Ascending aorta (tissue), 2 donors: ENCODE results near the gene PTPRN2. TPM values are rescaled to one million over a fixed set of nuclear protein-coding genes. Genes with fewer than 3 reads are reported as not detected.

Experiments
- DNase-seq, 2 donors: peaks; one replicate each; pipeline ENCODE4 v3.0.0-alpha.2; 2019; ENCODE audit warnings: low spot score in 2 of 2
- H3K27ac ChIP-seq, 2 donors: fragments of 200-600 bp; sonication (generic); one replicate each; pipeline ENCODE4 v1.5.1; 2016 to 2017; ENCODE audit warnings: mild to moderate bottlenecking in 1 of 2
- H3K27me3 ChIP-seq: fragments of 200-600 bp; sonication (generic); one replicate; pipeline ENCODE4 v1.5.1; 2017
- H3K36me3 ChIP-seq, 2 donors: fragments of 200-600 bp; sonication (generic); one replicate each; pipeline ENCODE4 v1.5.1; 2016
- H3K4me1 ChIP-seq, 2 donors: fragments of 200-600 bp; sonication (generic); one replicate each; pipeline ENCODE4 v1.5.1; 2016 to 2017; ENCODE audit warnings: mild to moderate bottlenecking in 1 of 2
- H3K4me3 ChIP-seq, 2 donors: fragments of 200-600 bp; sonication (generic); one replicate each; pipeline ENCODE4 v1.5.1; 2016 to 2017; ENCODE audit warnings: mild to moderate bottlenecking in 1 of 2
- H3K9me3 ChIP-seq, 2 donors: fragments of 200-600 bp; sonication (generic); one replicate each; pipeline ENCODE4 v1.5.1; 2016
- CTCF ChIP-seq, 3 experiments: fragments of 200-600 bp in 2 of 3; fragments of 450-650 bp in 1 of 3; sonication (generic) in 2 of 3; IDR thresholded peaks; one replicate each; pipeline ENCODE4 v1.5.1; 2016 to 2019; ENCODE audit warnings: antibody characterized with exemption in 3 of 3, mild to moderate bottlenecking in 1 of 3, moderate library complexity in 1 of 3
- intact Hi-C: fragments of 100-400 bp; cut with DNase I; formaldehyde crosslinking; loops from one replicate; pipeline ENCODE4 v1.15.1; 2023
- total RNA-seq: library from RNA; depleted of rRNA; stranded (reverse); fragments of >200 nt; gene quantifications from one replicate; pipeline ENCODE4 v1.1.0, GENCODE V29; 2016

Gene PTPRN2
- total RNA-seq, 1 donor from 2014 or later, result 7.3 TPM

GRCh38 chr7:157547102-157547501, 1040.5 kb downstream of the PTPRN2 start:
- no peaks in the 10 kb centered on the region for H3K4me1 ChIP-seq
- intact Hi-C loops, result no loop called here
- H3K27me3 ChIP-seq, result no peaks in the 10 kb centered on the region
- no peak for TF ChIP-seq CTCF (IDR thresholded peaks at IDR 0.05)
- no peak overlapping the region for H3K4me3 ChIP-seq
- H3K27ac ChIP-seq, result no peak overlapping the region
- peak in 1 of 2 donors; percentile 39 for DNase-seq
- H3K36me3 ChIP-seq, result no peaks in the 10 kb centered on the region
- no peaks in the 10 kb centered on the region for H3K9me3 ChIP-seq

GRCh38 chr7:157545681-157546060, 1042.0 kb downstream of the PTPRN2 start:
- intact Hi-C loops, result no loop called here
- Histone ChIP-seq H3K27ac (no peak overlapping the region), H3K36me3 (no peaks in the 10 kb centered on the region), H3K4me1 (no peaks in the 10 kb centered on the region), H3K9me3 (no peaks in the 10 kb centered on the region), H3K27me3 (no peaks in the 10 kb centered on the region), H3K4me3 (no peak overlapping the region)
- TF ChIP-seq CTCF (IDR thresholded peaks at IDR 0.05), result no peak
- no peak for DNase-seq

- intact Hi-C loops, result no loop called here
- Histone ChIP-seq H3K9me3 (no peaks in the 10 kb centered on the region), H3K4me1 (no peaks in the 10 kb centered on the region), H3K27ac (no peak overlapping the region), H3K27me3 (no peaks in the 10 kb centered on the region), H3K36me3 (no peaks in the 10 kb centered on the region), H3K4me3 (no peak overlapping the region)
- no peak for TF ChIP-seq CTCF (IDR thresholded peaks at IDR 0.05)
- no peak for DNase-seq
Measured at GRCh38 chr7:157544980-157545680, 1042.5 kb downstream of the PTPRN2 start.

- intact Hi-C loops, result no loop called here
- no peak for DNase-seq
Measured at GRCh38 chr7:157544226-157544625, 1043.4 kb downstream of the PTPRN2 start.

GRCh38 chr7:157543791-157544190, 1043.8 kb downstream of the PTPRN2 start:
- H3K27me3 ChIP-seq, result no peaks in the 10 kb centered on the region
- H3K4me3 ChIP-seq, result no peak overlapping the region
- intact Hi-C loops, result no loop called here
- H3K36me3 ChIP-seq, result no peaks in the 10 kb centered on the region
- no peaks in the 10 kb centered on the region for H3K9me3 ChIP-seq
- H3K4me1 ChIP-seq, result no peaks in the 10 kb centered on the region
- TF ChIP-seq CTCF (IDR thresholded peaks at IDR 0.05), result no peak
- H3K27ac ChIP-seq, result no peak overlapping the region
- DNase-seq, result no peak

More at GRCh38 chr7:157544226-157544625, 1043.4 kb downstream of the PTPRN2 start:
- H3K4me3 ChIP-seq, result no peak overlapping the region
- no peak overlapping the region for H3K27ac ChIP-seq
- no peaks in the 10 kb centered on the region for H3K9me3 ChIP-seq
- no peaks in the 10 kb centered on the region for H3K27me3 ChIP-seq
- TF ChIP-seq CTCF (IDR thresholded peaks at IDR 0.05), result no peak
- no peaks in the 10 kb centered on the region for H3K4me1 ChIP-seq
- no peaks in the 10 kb centered on the region for H3K36me3 ChIP-seq

GRCh38 chr7:157543276-157543675, 1044.3 kb downstream of the PTPRN2 start:
- H3K27me3 ChIP-seq, result no peaks in the 10 kb centered on the region
- no peaks in the 10 kb centered on the region for H3K36me3 ChIP-seq
- H3K27ac ChIP-seq, result no peak overlapping the region
- no peaks in the 10 kb centered on the region for H3K9me3 ChIP-seq
- intact Hi-C loops, result no loop called here
- H3K4me1 ChIP-seq, result no peaks in the 10 kb centered on the region
- H3K4me3 ChIP-seq, result no peak overlapping the region
- no peak for DNase-seq
- TF ChIP-seq CTCF (IDR thresholded peaks at IDR 0.05), result no peak
